Upper lobe of left lung (tissue), 4 donors: Measurements from ENCODE around the gene PDGFC.

ENCODE experiments used
- POLR2A ChIP-seq, 4 donors: fragments of 450-650 bp; IDR thresholded peaks; one replicate each; pipeline ENCODE4 v1.5.1; 2016 to 2017; ENCODE audit warnings: antibody characterized with exemption in 4 of 4, mild to moderate bottlenecking in 2 of 4
- TF ChIP-seq, protein P1 (sequence below), 6 experiments: fragments of 450-650 bp in 4 of 6; fragments of 200-600 bp in 2 of 6; sonication (generic) in 2 of 6; IDR thresholded peaks; one replicate each; pipeline ENCODE4 v1.5.1; 2016 to 2019; ENCODE audit warnings: antibody characterized with exemption in 6 of 6

DNA sequence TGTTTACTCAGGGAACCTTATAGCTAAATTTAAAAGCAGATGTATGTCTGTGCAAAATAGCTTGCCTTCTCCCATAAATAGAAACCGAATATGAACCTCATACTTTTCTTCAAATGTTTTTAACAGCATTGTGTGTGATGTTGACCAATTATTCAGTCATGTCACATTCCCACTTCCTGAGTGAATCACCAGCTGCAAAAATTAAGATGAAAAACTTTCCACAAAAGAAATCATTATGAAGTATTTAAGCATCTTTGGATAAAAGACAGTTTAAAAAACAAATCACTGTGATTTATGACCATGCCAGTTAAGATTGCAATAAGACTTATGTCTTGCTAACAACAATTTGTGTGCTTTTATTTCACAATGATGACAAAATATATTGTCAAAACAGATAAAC is 220.1 kb downstream of the PDGFC start:
- TF ChIP-seq, protein P1, sequence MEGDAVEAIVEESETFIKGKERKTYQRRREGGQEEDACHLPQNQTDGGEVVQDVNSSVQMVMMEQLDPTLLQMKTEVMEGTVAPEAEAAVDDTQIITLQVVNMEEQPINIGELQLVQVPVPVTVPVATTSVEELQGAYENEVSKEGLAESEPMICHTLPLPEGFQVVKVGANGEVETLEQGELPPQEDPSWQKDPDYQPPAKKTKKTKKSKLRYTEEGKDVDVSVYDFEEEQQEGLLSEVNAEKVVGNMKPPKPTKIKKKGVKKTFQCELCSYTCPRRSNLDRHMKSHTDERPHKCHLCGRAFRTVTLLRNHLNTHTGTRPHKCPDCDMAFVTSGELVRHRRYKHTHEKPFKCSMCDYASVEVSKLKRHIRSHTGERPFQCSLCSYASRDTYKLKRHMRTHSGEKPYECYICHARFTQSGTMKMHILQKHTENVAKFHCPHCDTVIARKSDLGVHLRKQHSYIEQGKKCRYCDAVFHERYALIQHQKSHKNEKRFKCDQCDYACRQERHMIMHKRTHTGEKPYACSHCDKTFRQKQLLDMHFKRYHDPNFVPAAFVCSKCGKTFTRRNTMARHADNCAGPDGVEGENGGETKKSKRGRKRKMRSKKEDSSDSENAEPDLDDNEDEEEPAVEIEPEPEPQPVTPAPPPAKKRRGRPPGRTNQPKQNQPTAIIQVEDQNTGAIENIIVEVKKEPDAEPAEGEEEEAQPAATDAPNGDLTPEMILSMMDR (IDR thresholded peaks at IDR 0.05): no peak
- no peak for TF ChIP-seq POLR2A (IDR thresholded peaks at IDR 0.05)
